ENCODE data around the gene WDR75.

The WDR75 gene

DNA sequence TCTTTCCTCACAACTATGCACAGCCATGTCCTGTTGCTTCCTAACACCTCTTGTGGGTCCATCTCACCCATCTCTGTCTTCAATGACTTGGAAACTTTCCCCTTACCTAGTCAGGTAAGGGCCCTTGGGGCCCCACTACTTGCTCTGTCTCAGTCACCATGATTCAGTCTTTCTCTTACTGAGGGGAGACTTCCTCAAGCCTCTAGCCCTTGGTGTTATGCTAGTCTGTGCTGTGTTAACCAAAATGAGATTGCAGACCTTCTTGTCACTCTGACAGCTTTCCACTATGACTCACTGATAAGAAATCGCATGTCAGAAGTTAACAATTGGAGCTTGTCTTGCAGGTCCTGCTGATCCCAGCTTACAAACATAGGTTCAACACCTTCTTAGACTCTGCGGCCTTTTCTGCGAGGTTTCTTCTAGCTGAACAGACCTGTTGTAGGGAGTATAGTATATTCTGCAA, 65.3 kb downstream of the WDR75 start:
- Histone ChIP-seq H3K27ac (ENCODE audit: low read depth, low read length) (no peak overlapping the region), H3K4me1 (ENCODE audit: control insufficient read depth in 5 of 5, insufficient read depth in 5 of 5, low read length in 5 of 5) (peaks cover 0 to 6% (median 0%) of the 10 kb centered on the region in 5 donors), H3K9ac (ENCODE audit: low read length in 5 of 5) (no peak overlapping the region), H3K36me3 (ENCODE audit: control insufficient read depth in 5 of 5, insufficient read depth in 5 of 5, low read length in 5 of 5) (no peaks in the 10 kb centered on the region), H3K27me3 (ENCODE audit: control insufficient read depth in 5 of 5, insufficient read depth in 4 of 5, low read length in 5 of 5) (no peaks in the 10 kb centered on the region), H3K9me3 (ENCODE audit: control insufficient read depth in 5 of 5, low read length in 5 of 5) (no peaks in the 10 kb centered on the region), H3K4me3 (ENCODE audit: low read depth in 1 of 5, low read length in 5 of 5) (no peak overlapping the region)

DNA sequence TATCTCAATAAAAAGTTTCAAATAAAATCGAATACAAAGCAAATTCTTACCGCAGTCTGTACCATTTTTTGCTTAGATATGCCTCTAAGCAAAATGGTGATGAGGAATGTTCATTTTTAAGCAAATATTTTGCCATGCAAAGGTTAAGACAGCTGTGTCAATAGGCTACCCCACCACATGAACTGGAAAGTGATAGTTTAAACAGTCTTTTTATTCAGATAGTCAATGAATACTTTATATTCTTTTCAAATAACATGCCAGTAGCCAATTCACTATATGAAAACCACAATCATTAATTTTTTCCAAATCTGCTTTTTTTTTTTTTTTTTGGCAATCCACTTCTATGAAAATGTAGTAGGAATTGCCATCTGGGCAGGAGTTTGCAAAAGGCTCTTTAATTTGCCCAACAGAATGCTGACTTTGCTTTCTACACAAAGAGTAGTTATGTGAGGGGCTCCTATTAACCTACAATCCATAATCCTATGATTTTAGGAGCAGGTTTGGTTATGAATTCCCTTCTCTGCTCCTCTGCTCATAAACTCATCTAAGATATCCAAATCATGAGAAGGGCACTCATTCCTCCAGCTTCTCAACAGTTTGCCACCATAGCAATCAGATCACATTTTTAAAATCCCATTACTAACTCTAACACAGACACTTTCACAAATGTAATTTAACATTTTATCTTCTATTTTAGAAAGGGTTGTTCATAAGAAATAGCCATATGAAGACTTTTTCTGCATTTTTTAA, 70.1 kb downstream of the WDR75 start:
- no peak overlapping the region for H3K27ac ChIP-seq (ENCODE audit: low read depth, low read length)
- no peak overlapping the region for H3K4me3 ChIP-seq (ENCODE audit: low read depth in 1 of 5, low read length in 5 of 5)
- H3K4me1 ChIP-seq (ENCODE audit: control insufficient read depth in 5 of 5, insufficient read depth in 5 of 5, low read length in 5 of 5): peaks cover 0 to 27% (median 12%) of the 10 kb centered on the region in 5 donors
- no peak overlapping the region for H3K9ac ChIP-seq (ENCODE audit: low read length in 5 of 5)
- no peaks in the 10 kb centered on the region for H3K36me3 ChIP-seq (ENCODE audit: control insufficient read depth in 5 of 5, insufficient read depth in 5 of 5, low read length in 5 of 5)
- H3K9me3 ChIP-seq (ENCODE audit: control insufficient read depth in 5 of 5, low read length in 5 of 5): no peaks in the 10 kb centered on the region
- no peaks in the 10 kb centered on the region for H3K27me3 ChIP-seq (ENCODE audit: control insufficient read depth in 5 of 5, insufficient read depth in 4 of 5, low read length in 5 of 5)

DNA sequence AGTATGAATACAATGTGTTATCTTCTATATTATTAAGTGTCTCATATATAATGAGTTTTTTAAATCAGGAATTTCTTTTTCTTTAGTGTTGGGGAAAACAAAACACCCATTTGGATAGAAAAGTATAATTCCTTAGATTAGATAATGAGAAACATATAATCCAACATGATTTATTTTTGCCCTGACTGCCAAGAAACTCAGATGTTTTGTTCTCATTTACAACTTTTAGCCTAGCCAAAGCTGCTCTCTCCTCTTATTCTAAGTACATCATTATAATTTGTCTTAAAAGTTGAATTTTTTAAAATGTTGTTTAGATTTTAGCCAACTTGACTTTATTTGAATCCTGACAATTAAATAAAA, 70.7 kb downstream of the WDR75 start:
- no peak overlapping the region for H3K27ac ChIP-seq (ENCODE audit: low read depth, low read length)
- no peak overlapping the region for H3K9ac ChIP-seq (ENCODE audit: low read length in 5 of 5)
- peaks cover 0 to 27% (median 12%) of the 10 kb centered on the region in 5 donors for H3K4me1 ChIP-seq (ENCODE audit: control insufficient read depth in 5 of 5, insufficient read depth in 5 of 5, low read length in 5 of 5)
- no peak overlapping the region for H3K4me3 ChIP-seq (ENCODE audit: low read depth in 1 of 5, low read length in 5 of 5)
- H3K36me3 ChIP-seq (ENCODE audit: control insufficient read depth in 5 of 5, insufficient read depth in 5 of 5, low read length in 5 of 5): no peaks in the 10 kb centered on the region
- no peaks in the 10 kb centered on the region for H3K9me3 ChIP-seq (ENCODE audit: control insufficient read depth in 5 of 5, low read length in 5 of 5)
- H3K27me3 ChIP-seq (ENCODE audit: control insufficient read depth in 5 of 5, insufficient read depth in 4 of 5, low read length in 5 of 5): no peaks in the 10 kb centered on the region

DNA sequence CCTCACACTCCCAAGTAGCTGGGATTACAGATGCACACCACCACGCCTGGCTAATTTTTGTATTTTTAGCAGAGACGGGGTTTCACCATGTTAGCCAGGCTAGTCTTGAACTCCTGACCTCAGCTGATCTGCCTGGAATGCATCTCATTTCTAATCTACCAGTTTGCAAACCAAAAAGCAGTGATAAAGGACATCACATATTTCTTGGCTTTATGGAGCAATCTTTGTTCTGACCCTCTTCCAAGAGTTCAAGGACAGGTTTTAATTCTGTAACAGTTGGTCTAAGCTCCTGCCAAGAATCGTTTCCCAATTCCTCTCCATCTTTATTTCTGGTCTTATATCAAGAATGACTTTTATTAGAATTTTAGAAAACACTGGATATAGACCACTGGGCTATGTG, 71.6 kb downstream of the WDR75 start:
- Histone ChIP-seq H3K27ac (ENCODE audit: low read depth, low read length) (no peak overlapping the region), H3K36me3 (ENCODE audit: control insufficient read depth in 5 of 5, insufficient read depth in 5 of 5, low read length in 5 of 5) (no peaks in the 10 kb centered on the region), H3K9me3 (ENCODE audit: control insufficient read depth in 5 of 5, low read length in 5 of 5) (no peaks in the 10 kb centered on the region), H3K27me3 (ENCODE audit: control insufficient read depth in 5 of 5, insufficient read depth in 4 of 5, low read length in 5 of 5) (no peaks in the 10 kb centered on the region), H3K9ac (ENCODE audit: low read length in 5 of 5) (no peak overlapping the region), H3K4me3 (ENCODE audit: low read depth in 1 of 5, low read length in 5 of 5) (no peak overlapping the region), H3K4me1 (ENCODE audit: control insufficient read depth in 5 of 5, insufficient read depth in 5 of 5, low read length in 5 of 5) (peaks cover 0 to 27% (median 12%) of the 10 kb centered on the region in 5 donors)

DNA sequence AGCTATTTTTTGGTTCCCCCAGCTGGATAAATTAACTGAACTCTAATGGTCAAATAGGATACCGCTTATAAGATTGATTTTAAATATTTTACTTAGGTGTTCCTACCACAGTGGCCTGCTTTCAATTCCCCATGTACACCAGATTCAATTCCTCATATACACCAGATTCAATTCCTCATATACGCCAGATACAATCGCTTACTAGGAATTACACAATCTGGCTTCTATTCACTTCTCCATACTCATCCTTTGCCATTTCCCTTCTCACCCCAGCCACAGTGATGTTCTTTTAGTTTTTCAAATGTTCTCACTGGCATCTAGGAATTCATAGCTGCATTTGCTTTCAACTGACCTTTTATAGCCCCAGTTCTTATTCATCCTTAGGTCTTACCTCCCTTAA, 72.8 kb downstream of the WDR75 start:
- Histone ChIP-seq H3K9me3 (ENCODE audit: control insufficient read depth in 5 of 5, low read length in 5 of 5) (no peaks in the 10 kb centered on the region), H3K27me3 (ENCODE audit: control insufficient read depth in 5 of 5, insufficient read depth in 4 of 5, low read length in 5 of 5) (no peaks in the 10 kb centered on the region), H3K27ac (ENCODE audit: low read depth, low read length) (no peak overlapping the region), H3K4me1 (ENCODE audit: control insufficient read depth in 5 of 5, insufficient read depth in 5 of 5, low read length in 5 of 5) (peaks cover 0 to 27% (median 12%) of the 10 kb centered on the region in 5 donors), H3K36me3 (ENCODE audit: control insufficient read depth in 5 of 5, insufficient read depth in 5 of 5, low read length in 5 of 5) (no peaks in the 10 kb centered on the region), H3K4me3 (ENCODE audit: low read depth in 1 of 5, low read length in 5 of 5) (no peak overlapping the region), H3K9ac (ENCODE audit: low read length in 5 of 5) (no peak overlapping the region)

DNA sequence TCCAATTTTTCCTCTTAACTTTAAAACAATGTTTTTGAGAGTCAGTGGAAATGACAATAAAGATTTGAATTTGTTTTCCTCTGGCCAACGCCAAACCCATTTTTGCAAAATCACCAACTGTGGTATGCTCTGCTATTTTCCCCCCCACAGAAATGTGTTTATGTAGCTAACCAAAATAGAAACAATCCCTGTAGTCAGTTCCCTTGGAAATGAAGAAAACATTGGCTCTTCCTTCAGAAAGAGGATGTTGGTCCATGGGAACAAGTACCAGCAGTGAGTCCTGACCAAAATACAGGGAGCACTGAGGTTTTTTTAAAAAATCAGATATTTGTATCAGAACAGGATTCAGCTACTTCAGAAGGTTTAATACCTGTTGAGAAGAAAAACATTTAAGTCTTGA, 74.0 kb downstream of the WDR75 start:
- H3K27me3 ChIP-seq (ENCODE audit: control insufficient read depth in 5 of 5, insufficient read depth in 4 of 5, low read length in 5 of 5): no peaks in the 10 kb centered on the region
- no peaks in the 10 kb centered on the region for H3K9me3 ChIP-seq (ENCODE audit: control insufficient read depth in 5 of 5, low read length in 5 of 5)
- H3K27ac ChIP-seq (ENCODE audit: low read depth, low read length): no peak overlapping the region
- no peak overlapping the region for H3K4me3 ChIP-seq (ENCODE audit: low read depth in 1 of 5, low read length in 5 of 5)
- H3K4me1 ChIP-seq (ENCODE audit: control insufficient read depth in 5 of 5, insufficient read depth in 5 of 5, low read length in 5 of 5): peaks cover 0 to 27% (median 12%) of the 10 kb centered on the region in 5 donors
- H3K36me3 ChIP-seq (ENCODE audit: control insufficient read depth in 5 of 5, insufficient read depth in 5 of 5, low read length in 5 of 5): no peaks in the 10 kb centered on the region
- no peak overlapping the region for H3K9ac ChIP-seq (ENCODE audit: low read length in 5 of 5)

DNA sequence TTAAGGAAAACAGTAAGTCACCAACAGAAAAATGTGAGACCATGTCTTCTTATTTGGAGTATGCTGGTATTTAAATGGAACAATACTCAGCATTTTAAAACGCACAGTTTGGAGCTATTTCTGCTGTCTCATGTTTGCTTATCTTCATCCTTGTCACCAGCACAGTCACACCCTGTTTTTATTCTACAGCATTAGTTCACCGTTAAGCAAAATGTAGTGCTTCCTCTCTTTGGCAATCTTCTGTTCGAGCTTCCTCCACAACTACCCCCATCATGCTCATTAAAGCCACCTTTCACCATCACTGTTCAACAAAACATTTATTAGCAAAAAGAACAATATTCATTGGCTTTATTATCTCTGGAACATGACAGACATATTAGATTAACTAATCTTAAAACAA, 75.3 kb downstream of the WDR75 start:
- H3K27ac ChIP-seq (ENCODE audit: low read depth, low read length): no peak overlapping the region
- no peak overlapping the region for H3K9ac ChIP-seq (ENCODE audit: low read length in 5 of 5)
- no peaks in the 10 kb centered on the region for H3K36me3 ChIP-seq (ENCODE audit: control insufficient read depth in 5 of 5, insufficient read depth in 5 of 5, low read length in 5 of 5)
- H3K4me3 ChIP-seq (ENCODE audit: low read depth in 1 of 5, low read length in 5 of 5): no peak overlapping the region
- no peaks in the 10 kb centered on the region for H3K9me3 ChIP-seq (ENCODE audit: control insufficient read depth in 5 of 5, low read length in 5 of 5)
- no peaks in the 10 kb centered on the region for H3K27me3 ChIP-seq (ENCODE audit: control insufficient read depth in 5 of 5, insufficient read depth in 4 of 5, low read length in 5 of 5)
- H3K4me1 ChIP-seq (ENCODE audit: control insufficient read depth in 5 of 5, insufficient read depth in 5 of 5, low read length in 5 of 5): peaks cover 0 to 25% (median 12%) of the 10 kb centered on the region in 5 donors

DNA sequence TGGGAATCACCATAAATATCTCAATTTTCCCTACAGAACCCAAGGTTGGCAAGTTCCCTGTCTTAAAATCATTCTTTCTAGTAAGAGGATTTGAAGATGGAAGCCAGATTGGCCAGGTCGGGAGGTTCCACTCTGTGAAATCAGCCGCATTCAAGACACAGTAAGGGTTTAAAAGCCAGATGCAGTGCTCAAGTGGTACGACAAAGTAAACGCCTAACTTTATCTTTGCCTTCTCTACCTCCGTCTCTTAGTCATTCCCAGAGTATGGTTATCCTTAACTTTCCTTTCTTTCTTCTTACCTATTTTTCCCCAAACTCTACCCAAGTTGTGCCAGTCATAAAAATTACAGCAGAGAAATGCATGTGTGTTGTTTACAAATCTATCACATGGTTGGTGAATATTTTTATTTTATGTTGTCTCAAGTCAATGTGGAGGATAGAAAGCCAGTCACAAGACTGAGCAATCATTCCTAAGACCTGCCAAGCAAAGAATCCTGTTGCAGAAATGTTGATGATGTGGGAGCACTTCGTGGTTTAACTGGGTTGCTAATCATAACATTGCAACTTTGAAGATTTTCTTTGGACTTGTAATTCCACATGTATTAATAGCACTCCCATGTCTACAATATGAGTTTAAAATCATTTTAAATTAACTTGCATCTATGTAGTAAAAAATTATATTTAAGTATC, 76.7 kb downstream of the WDR75 start:
- H3K4me1 ChIP-seq (ENCODE audit: control insufficient read depth in 5 of 5, insufficient read depth in 5 of 5, low read length in 5 of 5): peaks cover 4 to 31% (median 15%) of the 10 kb centered on the region in 5 donors
- H3K36me3 ChIP-seq (ENCODE audit: control insufficient read depth in 5 of 5, insufficient read depth in 5 of 5, low read length in 5 of 5): no peaks in the 10 kb centered on the region
- no peaks in the 10 kb centered on the region for H3K27me3 ChIP-seq (ENCODE audit: control insufficient read depth in 5 of 5, insufficient read depth in 4 of 5, low read length in 5 of 5)
- H3K4me3 ChIP-seq (ENCODE audit: low read depth in 1 of 5, low read length in 5 of 5): no peak overlapping the region
- no peaks in the 10 kb centered on the region for H3K9me3 ChIP-seq (ENCODE audit: control insufficient read depth in 5 of 5, low read length in 5 of 5)
- H3K9ac ChIP-seq (ENCODE audit: low read length in 5 of 5): no peak overlapping the region
- no peak overlapping the region for H3K27ac ChIP-seq (ENCODE audit: low read depth, low read length)

DNA sequence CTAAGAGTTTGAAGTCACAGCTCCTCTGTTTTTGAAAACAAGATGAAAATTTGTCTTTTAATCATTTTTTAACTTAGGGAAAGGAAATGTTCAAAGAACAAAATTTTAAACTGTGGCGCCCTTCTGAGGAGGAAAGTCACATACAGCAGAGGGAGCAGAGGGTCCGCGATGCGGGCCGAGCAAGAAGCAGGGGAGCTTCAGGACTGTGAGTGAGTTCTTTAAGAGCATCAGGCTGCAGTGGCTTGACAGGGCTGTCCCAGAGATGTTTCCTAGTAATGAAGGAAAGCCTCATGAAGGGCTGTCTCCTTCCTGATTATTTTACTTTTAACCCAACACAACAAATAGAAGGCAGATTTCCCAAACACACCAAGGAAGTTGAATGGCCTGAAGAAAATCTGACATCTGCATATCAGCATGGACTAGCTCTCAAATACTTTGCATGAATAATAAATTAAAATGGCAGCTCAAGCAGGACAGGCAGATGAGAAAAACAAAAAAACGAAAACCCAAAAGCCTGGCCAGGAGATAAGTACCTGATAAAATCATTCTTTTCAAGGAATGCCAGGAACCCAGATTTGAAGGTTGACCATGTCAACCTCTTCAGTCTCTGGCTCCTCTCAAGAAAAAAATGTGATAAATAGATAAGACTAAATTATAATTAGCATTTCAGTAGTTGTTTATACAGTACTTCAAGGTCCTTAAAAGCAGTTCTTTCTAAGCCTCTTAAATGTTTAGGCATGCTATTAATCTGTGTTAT, 78.5 kb downstream of the WDR75 start:
- Histone ChIP-seq H3K4me1 (ENCODE audit: control insufficient read depth in 5 of 5, insufficient read depth in 5 of 5, low read length in 5 of 5) (peaks cover 4 to 27% (median 16%) of the 10 kb centered on the region in 5 donors), H3K9ac (ENCODE audit: low read length in 5 of 5) (no peak overlapping the region), H3K4me3 (ENCODE audit: low read depth in 1 of 5, low read length in 5 of 5) (no peak overlapping the region), H3K27me3 (ENCODE audit: control insufficient read depth in 5 of 5, insufficient read depth in 4 of 5, low read length in 5 of 5) (no peaks in the 10 kb centered on the region), H3K27ac (ENCODE audit: low read depth, low read length) (no peak overlapping the region), H3K36me3 (ENCODE audit: control insufficient read depth in 5 of 5, insufficient read depth in 5 of 5, low read length in 5 of 5) (no peaks in the 10 kb centered on the region), H3K9me3 (ENCODE audit: control insufficient read depth in 5 of 5, low read length in 5 of 5) (no peaks in the 10 kb centered on the region)

Measured in subcutaneous abdominal adipose tissue (tissue), 5 donors.